Measurements from ENCODE around the gene AK3.

AK3 gene

GRCh38 chr9:4748612-4749011 is 7.6 kb upstream of the AK3 start:
- TF ChIP-seq CTCF (IDR thresholded peaks at IDR 0.05; ENCODE audit: insufficient read depth, low read depth, low read length, missing control alignments): no peak
- H3K4me3 ChIP-seq (ENCODE audit: low read length): no peak overlapping the region
- no peak for DNase-seq (ENCODE audit: low read depth)

GRCh38 chr9:4746278-4747030 is 5.5 kb upstream of the AK3 start:
- H3K4me3 ChIP-seq (ENCODE audit: low read length): no peak overlapping the region
- TF ChIP-seq CTCF (IDR thresholded peaks at IDR 0.05; ENCODE audit: insufficient read depth, low read depth, low read length, missing control alignments): no peak
- DNase-seq (ENCODE audit: low read depth): no peak

- no peak for TF ChIP-seq CTCF (IDR thresholded peaks at IDR 0.05; ENCODE audit: insufficient read depth, low read depth, low read length, missing control alignments)
- peak; percentile 86 for DNase-seq (ENCODE audit: low read depth)
- no peak overlapping the region for H3K4me3 ChIP-seq (ENCODE audit: low read length)
Measured at GRCh38 chr9:4743131-4743875, 2.3 kb upstream of the AK3 start.

- no peak for TF ChIP-seq CTCF (IDR thresholded peaks at IDR 0.05; ENCODE audit: insufficient read depth, low read depth, low read length, missing control alignments)
- DNase-seq (ENCODE audit: low read depth): peak; percentile 48
- peak overlapping the region; percentile 78 for H3K4me3 ChIP-seq (ENCODE audit: low read length)
Measured at GRCh38 chr9:4742246-4742645, 1.2 kb upstream of the AK3 start.

- no peak for TF ChIP-seq CTCF (IDR thresholded peaks at IDR 0.05; ENCODE audit: insufficient read depth, low read depth, low read length, missing control alignments)
- peak overlapping the region; percentile 78 for H3K4me3 ChIP-seq (ENCODE audit: low read length)
- DNase-seq (ENCODE audit: low read depth): peak; percentile 41
Measured at GRCh38 chr9:4741365-4742089, 525 bp upstream of the AK3 start.

GRCh38 chr9:4740388-4740637 is 689 bp downstream of the AK3 start:
- no peak for DNase-seq (ENCODE audit: low read depth)
- TF ChIP-seq CTCF (IDR thresholded peaks at IDR 0.05; ENCODE audit: insufficient read depth, low read depth, low read length, missing control alignments): no peak
- H3K4me3 ChIP-seq (ENCODE audit: low read length): peak overlapping the region; percentile 78
